GM12878 (cell line): Measurements from ENCODE around the gene CAPSL. TPM values are rescaled to one million over a fixed set of nuclear protein-coding genes. Genes with fewer than 3 reads are reported as not detected.

Source experiments
- BCL11A ChIP-seq: IDR thresholded peaks from 2 replicates; pipeline ENCODE4 v1.6.1; 2011; ENCODE audit warnings: low read depth, low read length
- IKZF1 ChIP-seq: fragments of 450-650 bp; conservative IDR thresholded peaks from 2 replicates; pipeline ENCODE4 v1.6.1; 2017; ENCODE audit warnings: antibody characterized with exemption, mild to moderate bottlenecking
- NFXL1 ChIP-seq: fragments of 450-650 bp; IDR thresholded peaks from 2 replicates; pipeline ENCODE4 v1.6.1; 2017; ENCODE audit warnings: antibody characterized with exemption, mild to moderate bottlenecking, borderline replicate concordance
- TCF3 ChIP-seq: IDR thresholded peaks from 2 replicates; pipeline ENCODE4 v1.6.1; 2012; ENCODE audit warnings: low read depth, mild to moderate bottlenecking, low read length, borderline replicate concordance; ENCODE audit not compliant: insufficient read depth
- polyA plus RNA-seq, 11 experiments: library from polyadenylated mRNA; depleted of rRNA in 4 of 11; unstranded in 6 of 11; stranded (reverse) in 5 of 11; fragments of >200 nt; fragmentation: Nextera tagmentation in 4 of 11; fragmentation: Illumina TruSeq in 1 of 11; extraction: Ambion mirVana in 4 of 11; extraction: Trizol in 1 of 11; gene quantifications; 1 replicate in 1 of 11; 2 replicates in 10 of 11; pipeline versions ENCODE4 v1.2.1 to v1.2.3, GENCODE V29; 2011 to 2016; ENCODE audit warnings: inconsistent platforms in 2 of 11, missing spikeins in 2 of 11, low read depth in 1 of 11
- total RNA-seq, 4 experiments: library from RNA; depleted of rRNA in 3 of 4; stranded (reverse); fragments of >200 nt in 3 of 4; fragmentation: Illumina TruSeq in 1 of 4; extraction: Trizol in 1 of 4; gene quantifications; 2 replicates each; pipeline versions ENCODE4 v1.2.1 to v1.2.3, GENCODE V29; 2013 to 2021
- TF ChIP-seq, protein P1 (sequence below): IDR thresholded peaks from 2 replicates; pipeline ENCODE4 v1.6.1; 2012; ENCODE audit warnings: low read length, inconsistent platforms
- TF ChIP-seq, protein P2 (sequence below): fragments of 150-350 bp; IDR thresholded peaks from 2 replicates; pipeline ENCODE4 v1.6.1; 2014; ENCODE audit warnings: mild to moderate bottlenecking, low read depth, low read length
- TF ChIP-seq, protein P3 (sequence below): fragments of 450-650 bp; IDR thresholded peaks from 2 replicates; pipeline ENCODE4 v1.6.1; 2016; ENCODE audit warnings: mild to moderate bottlenecking
- TF ChIP-seq, protein P4 (sequence below): fragments of 150-350 bp; IDR thresholded peaks from 2 replicates; pipeline ENCODE4 v1.6.1; 2016; ENCODE audit warnings: low read depth, low read length

The CAPSL gene
- total and polyA plus RNA-seq, 10 of the 15 experiments (the other 5 are each of a cell fraction or from before 2014, with no cell fraction given), result 0.19 to 0.57 (median 0.20) TPM; not detected in 7

DNA sequence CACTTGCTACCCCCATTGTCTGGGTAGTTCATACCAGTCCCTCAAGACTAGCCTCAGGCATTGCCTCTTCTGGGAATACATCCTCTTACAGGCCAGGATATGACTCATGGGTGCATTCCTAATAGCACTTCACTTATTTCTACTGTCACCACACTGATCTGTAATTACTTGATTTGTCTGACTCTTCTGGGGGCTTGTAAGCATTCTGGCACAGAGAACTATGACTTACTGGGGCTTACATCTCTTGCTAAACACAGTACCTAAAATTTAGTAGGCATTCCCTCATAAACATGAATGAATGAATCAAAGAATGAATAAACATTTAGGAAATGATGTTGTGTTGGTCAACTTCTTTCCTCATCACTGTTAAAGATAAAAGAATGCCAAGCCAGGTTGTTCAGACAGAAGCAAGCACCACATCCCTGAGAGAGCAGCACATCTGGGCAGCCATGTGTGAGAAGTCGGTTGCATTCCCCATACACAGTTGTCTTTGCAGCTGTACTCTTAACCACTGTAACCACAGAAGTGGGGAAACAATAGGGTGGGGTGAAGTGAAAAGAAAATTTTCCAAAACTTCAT lies 54.1 kb downstream of the CAPSL start (continued):
- TF ChIP-seq, protein P1, sequence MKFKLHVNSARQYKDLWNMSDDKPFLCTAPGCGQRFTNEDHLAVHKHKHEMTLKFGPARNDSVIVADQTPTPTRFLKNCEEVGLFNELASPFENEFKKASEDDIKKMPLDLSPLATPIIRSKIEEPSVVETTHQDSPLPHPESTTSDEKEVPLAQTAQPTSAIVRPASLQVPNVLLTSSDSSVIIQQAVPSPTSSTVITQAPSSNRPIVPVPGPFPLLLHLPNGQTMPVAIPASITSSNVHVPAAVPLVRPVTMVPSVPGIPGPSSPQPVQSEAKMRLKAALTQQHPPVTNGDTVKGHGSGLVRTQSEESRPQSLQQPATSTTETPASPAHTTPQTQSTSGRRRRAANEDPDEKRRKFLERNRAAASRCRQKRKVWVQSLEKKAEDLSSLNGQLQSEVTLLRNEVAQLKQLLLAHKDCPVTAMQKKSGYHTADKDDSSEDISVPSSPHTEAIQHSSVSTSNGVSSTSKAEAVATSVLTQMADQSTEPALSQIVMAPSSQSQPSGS, result no peak
- TF ChIP-seq, protein P2, sequence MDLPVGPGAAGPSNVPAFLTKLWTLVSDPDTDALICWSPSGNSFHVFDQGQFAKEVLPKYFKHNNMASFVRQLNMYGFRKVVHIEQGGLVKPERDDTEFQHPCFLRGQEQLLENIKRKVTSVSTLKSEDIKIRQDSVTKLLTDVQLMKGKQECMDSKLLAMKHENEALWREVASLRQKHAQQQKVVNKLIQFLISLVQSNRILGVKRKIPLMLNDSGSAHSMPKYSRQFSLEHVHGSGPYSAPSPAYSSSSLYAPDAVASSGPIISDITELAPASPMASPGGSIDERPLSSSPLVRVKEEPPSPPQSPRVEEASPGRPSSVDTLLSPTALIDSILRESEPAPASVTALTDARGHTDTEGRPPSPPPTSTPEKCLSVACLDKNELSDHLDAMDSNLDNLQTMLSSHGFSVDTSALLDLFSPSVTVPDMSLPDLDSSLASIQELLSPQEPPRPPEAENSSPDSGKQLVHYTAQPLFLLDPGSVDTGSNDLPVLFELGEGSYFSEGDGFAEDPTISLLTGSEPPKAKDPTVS, result no peak
- TF ChIP-seq NFXL1 (no peak), TCF3 (0 out of 2 replicates have a peak, but pooled peaks have one; percentile 14), BCL11A (peak; percentile 23; the same call in 1 of the 2 replicates), IKZF1 (peak; percentile 62)
- TF ChIP-seq, protein P3, sequence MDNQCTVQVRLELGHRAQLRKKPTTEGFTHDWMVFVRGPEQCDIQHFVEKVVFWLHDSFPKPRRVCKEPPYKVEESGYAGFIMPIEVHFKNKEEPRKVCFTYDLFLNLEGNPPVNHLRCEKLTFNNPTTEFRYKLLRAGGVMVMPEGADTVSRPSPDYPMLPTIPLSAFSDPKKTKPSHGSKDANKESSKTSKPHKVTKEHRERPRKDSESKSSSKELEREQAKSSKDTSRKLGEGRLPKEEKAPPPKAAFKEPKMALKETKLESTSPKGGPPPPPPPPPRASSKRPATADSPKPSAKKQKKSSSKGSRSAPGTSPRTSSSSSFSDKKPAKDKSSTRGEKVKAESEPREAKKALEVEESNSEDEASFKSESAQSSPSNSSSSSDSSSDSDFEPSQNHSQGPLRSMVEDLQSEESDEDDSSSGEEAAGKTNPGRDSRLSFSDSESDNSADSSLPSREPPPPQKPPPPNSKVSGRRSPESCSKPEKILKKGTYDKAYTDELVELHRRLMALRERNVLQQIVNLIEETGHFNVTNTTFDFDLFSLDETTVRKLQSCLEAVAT, result peak; percentile 48; the same call in 1 of the 2 replicates
- TF ChIP-seq, protein P4, sequence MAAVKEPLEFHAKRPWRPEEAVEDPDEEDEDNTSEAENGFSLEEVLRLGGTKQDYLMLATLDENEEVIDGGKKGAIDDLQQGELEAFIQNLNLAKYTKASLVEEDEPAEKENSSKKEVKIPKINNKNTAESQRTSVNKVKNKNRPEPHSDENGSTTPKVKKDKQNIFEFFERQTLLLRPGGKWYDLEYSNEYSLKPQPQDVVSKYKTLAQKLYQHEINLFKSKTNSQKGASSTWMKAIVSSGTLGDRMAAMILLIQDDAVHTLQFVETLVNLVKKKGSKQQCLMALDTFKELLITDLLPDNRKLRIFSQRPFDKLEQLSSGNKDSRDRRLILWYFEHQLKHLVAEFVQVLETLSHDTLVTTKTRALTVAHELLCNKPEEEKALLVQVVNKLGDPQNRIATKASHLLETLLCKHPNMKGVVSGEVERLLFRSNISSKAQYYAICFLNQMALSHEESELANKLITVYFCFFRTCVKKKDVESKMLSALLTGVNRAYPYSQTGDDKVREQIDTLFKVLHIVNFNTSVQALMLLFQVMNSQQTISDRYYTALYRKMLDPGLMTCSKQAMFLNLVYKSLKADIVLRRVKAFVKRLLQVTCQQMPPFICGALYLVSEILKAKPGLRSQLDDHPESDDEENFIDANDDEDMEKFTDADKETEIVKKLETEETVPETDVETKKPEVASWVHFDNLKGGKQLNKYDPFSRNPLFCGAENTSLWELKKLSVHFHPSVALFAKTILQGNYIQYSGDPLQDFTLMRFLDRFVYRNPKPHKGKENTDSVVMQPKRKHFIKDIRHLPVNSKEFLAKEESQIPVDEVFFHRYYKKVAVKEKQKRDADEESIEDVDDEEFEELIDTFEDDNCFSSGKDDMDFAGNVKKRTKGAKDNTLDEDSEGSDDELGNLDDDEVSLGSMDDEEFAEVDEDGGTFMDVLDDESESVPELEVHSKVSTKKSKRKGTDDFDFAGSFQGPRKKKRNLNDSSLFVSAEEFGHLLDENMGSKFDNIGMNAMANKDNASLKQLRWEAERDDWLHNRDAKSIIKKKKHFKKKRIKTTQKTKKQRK, result no peak
- TF ChIP-seq, all 136 proteins: peak for 17
